Measurements from ENCODE around the gene ROBO3.

The ROBO3 gene, protein sequence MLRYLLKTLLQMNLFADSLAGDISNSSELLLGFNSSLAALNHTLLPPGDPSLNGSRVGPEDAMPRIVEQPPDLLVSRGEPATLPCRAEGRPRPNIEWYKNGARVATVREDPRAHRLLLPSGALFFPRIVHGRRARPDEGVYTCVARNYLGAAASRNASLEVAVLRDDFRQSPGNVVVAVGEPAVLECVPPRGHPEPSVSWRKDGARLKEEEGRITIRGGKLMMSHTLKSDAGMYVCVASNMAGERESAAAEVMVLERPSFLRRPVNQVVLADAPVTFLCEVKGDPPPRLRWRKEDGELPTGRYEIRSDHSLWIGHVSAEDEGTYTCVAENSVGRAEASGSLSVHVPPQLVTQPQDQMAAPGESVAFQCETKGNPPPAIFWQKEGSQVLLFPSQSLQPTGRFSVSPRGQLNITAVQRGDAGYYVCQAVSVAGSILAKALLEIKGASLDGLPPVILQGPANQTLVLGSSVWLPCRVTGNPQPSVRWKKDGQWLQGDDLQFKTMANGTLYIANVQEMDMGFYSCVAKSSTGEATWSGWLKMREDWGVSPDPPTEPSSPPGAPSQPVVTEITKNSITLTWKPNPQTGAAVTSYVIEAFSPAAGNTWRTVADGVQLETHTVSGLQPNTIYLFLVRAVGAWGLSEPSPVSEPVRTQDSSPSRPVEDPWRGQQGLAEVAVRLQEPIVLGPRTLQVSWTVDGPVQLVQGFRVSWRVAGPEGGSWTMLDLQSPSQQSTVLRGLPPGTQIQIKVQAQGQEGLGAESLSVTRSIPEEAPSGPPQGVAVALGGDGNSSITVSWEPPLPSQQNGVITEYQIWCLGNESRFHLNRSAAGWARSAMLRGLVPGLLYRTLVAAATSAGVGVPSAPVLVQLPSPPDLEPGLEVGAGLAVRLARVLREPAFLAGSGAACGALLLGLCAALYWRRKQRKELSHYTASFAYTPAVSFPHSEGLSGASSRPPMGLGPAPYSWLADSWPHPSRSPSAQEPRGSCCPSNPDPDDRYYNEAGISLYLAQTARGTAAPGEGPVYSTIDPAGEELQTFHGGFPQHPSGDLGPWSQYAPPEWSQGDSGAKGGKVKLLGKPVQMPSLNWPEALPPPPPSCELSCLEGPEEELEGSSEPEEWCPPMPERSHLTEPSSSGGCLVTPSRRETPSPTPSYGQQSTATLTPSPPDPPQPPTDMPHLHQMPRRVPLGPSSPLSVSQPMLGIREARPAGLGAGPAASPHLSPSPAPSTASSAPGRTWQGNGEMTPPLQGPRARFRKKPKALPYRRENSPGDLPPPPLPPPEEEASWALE (N-terminal part only)

DNA sequence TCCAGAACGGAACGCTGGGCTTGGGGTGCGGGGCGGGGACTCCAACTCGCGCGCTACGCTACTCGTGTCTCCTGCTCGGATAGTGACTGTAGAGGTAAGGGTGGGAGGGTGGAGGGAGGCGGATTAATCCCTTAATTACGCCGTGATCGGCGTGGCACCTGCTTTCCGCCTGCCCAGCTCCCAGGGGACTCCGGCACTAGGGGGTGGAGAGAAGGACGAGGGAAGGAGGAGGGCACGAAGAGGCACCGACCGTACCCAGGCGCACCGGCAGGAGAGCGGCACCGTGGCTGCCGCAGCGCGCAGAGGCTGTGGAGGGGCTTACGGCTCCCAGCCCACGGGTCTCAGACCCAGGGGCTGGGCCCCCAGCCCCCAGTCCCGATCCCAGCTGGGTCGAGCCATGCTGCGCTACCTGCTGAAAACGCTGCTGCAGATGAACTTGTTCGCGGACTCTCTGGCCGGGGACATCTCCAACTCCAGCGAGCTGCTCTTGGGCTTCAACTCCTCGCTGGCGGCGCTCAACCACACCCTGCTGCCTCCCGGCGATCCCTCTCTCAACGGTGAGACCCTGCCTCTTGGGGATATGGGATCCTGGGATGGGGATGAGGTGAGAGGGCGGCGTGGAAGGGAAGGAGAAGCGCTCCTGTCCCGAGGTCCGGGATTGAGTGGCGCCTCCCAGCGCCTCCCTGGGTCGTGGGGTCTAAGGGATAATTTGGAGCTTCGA, at the start of gene ROBO3:
Gene ROBO3, plus strand, starts transcription at position 252 of the 721 bp plus-strand sequence. Its CDS starts 146 bp downstream, at position 398.
- CTCF ChIA-PET = interaction anchor here (0.6 to 3.3 kb wide), 30 partner anchors 10 to 757 kb away, joined by 3 to 63 read pairs (median 6); partner anchors contain the start of genes MSANTD2, ROBO4, SIAE and SPA17
- no peak for DNase-seq (ENCODE audit: low read depth, low spot score)
- POLR2A ChIA-PET = no interaction called here
- TF ChIP-seq, protein P1, sequence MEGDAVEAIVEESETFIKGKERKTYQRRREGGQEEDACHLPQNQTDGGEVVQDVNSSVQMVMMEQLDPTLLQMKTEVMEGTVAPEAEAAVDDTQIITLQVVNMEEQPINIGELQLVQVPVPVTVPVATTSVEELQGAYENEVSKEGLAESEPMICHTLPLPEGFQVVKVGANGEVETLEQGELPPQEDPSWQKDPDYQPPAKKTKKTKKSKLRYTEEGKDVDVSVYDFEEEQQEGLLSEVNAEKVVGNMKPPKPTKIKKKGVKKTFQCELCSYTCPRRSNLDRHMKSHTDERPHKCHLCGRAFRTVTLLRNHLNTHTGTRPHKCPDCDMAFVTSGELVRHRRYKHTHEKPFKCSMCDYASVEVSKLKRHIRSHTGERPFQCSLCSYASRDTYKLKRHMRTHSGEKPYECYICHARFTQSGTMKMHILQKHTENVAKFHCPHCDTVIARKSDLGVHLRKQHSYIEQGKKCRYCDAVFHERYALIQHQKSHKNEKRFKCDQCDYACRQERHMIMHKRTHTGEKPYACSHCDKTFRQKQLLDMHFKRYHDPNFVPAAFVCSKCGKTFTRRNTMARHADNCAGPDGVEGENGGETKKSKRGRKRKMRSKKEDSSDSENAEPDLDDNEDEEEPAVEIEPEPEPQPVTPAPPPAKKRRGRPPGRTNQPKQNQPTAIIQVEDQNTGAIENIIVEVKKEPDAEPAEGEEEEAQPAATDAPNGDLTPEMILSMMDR (IDR thresholded peaks at IDR 0.05; ENCODE audit: insufficient read depth, low read length, missing control alignments) = no peak
- peak within 1 kb of the TSS; percentile 38 for H3K4me3 ChIP-seq (ENCODE audit: low read depth, low read length)

DNA sequence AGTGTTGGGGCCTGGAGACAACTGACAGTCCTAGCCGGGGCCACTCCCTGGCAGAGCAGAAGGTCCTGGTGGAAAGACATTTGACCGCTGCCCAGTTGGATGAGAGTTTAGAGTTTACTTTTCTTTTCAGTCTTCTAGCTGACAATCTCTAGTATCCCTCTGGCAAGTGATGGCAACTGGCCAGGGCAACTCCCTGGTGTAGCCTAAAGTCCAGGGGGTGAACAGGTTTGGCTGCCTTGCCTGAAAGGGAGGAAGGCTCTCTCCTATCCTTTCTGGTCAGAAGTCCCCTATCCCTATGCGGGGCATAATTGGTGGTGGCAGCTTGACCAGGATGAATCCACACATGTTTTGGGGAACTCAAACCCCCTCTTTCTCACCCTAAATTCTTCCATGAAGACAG, 48.2 kb upstream of the ROBO3 start:
- TF ChIP-seq, protein P1 (IDR thresholded peaks at IDR 0.05; ENCODE audit: insufficient read depth, low read length, missing control alignments) = no peak
- no peak for DNase-seq (ENCODE audit: low read depth, low spot score)
- no peak overlapping the region for H3K4me3 ChIP-seq (ENCODE audit: low read depth, low read length)
- ChIA-PET CTCF (interaction anchor here (0.6 kb wide), 1 partner anchor 20 kb away, joined by 3 read pairs; no protein-coding TSS in a partner anchor), POLR2A (no interaction called here)

DNA sequence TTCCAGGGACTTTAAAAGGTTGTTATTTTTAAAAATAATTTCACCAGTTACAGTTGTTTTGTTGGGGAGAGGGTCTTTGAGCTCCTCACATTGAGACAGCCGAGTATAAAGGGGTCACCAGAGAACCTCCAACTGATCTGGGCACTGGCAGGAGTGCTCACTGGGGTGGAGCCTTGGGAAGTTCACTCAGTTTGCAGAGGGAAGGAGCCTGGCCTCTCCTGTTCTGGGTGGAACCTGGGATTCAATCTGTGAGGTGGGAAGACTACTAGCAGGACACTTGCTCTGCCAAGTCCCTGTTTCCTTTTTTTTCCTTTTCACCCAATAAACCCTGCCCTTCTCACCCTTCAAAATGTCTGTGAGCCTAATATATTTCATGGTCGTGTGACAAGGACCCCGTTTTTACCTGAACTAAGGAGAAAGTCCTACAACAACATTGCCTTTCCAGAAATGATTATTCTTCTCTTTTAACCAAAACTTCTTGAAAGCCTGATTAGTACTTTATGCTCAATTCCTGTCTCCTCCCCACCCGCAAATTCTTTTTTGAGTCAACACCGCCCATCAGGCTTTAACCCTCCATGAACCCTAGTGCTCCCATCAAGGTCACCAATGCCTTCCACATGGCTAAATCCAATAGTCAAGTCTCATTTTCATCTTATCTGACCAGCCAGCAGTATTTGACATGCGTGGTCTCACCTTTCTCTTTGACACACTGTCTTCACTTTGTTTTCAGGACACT, 43.1 kb upstream of the ROBO3 start:
- TF ChIP-seq, protein P1 (IDR thresholded peaks at IDR 0.05; ENCODE audit: insufficient read depth, low read length, missing control alignments) = no peak
- CTCF ChIA-PET = interaction anchor here (0.7 to 1.2 kb wide), 4 partner anchors 14 to 177 kb away, joined by 3 to 5 read pairs (median 4); no protein-coding TSS in a partner anchor
- no peak for DNase-seq (ENCODE audit: low read depth, low spot score)
- POLR2A ChIA-PET = no interaction called here
- no peak overlapping the region for H3K4me3 ChIP-seq (ENCODE audit: low read depth, low read length)

DNA sequence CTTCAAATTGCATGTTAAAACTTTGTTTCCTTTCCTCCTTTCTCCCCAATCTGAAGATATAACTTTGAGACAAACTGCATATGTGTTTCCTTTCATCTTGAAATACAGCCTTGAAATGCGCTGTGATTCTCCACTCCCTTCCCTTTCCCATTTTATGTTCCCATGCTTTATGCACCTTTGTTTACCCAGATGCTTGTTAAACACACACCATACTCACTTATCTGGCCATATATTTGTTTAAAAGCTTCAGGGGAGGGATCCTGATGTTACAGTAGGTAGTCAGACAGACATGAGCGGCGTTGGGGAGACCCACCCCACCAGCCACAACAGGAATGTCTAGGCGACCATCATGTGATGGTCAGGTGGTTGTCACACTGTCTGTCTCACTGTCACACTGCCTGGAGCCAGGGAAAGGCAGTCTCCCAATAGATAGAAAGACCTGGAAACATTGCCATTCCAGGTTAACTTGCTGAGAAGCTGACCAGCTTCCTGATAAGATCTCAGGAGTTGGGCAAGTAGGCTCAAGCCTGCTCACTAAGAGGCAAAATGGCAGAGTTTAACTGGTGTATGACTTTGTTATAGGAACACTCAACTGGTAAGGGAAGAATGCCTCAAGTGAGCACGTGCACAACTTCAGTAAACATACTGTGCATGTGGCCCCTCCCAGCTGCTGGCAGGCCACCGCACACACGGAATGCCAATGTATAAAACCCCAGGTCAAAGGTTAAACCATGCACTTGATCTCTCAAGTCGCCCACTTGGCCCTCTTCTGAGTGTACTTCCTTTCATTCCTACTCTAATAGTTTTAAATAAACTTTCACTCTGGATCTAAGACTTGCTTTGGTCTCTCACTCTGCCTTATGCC, 41.5 kb upstream of the ROBO3 start:
- H3K4me3 ChIP-seq (ENCODE audit: low read depth, low read length) = no peak overlapping the region
- TF ChIP-seq, protein P1 (IDR thresholded peaks at IDR 0.05; ENCODE audit: insufficient read depth, low read length, missing control alignments) = no peak
- POLR2A ChIA-PET = no interaction called here
- no peak for DNase-seq (ENCODE audit: low read depth, low spot score)
- CTCF ChIA-PET = interaction anchor here (1.8 to 2.0 kb wide), 2 partner anchors 13 to 30 kb away, joined by 5 to 6 read pairs; no protein-coding TSS in a partner anchor

Measured in AG04449 (cell line).